Measurements from ENCODE around the gene FBXO24.
A peak's percentile ranks its signal among the peaks of the same experiment; 100 is the strongest.

The FBXO24 gene

GRCh38 chr7:100591596-100591995, 5.5 kb downstream of the FBXO24 start:
- DNase-seq: no peak

DNA sequence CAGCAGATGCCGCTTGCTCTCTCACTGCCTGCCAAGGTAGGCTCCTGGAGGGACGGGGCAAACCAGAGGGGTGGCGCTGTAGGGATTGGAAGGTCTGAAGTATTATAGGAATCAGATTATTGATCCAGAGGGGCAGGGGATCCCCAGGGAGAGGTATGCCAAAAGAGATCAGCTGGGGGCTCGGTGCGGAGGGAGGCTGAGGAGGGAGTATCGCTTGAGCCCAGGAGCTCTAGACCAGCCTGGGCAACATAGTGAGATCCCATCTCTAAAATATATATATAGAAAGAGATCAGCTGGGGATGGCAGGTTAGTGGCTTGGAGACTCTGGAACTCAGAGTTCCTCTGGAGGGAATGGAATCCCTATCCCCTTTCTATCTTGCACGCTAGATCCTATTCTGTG, 9.1 kb downstream of the FBXO24 start:
- no peak for DNase-seq

DNA sequence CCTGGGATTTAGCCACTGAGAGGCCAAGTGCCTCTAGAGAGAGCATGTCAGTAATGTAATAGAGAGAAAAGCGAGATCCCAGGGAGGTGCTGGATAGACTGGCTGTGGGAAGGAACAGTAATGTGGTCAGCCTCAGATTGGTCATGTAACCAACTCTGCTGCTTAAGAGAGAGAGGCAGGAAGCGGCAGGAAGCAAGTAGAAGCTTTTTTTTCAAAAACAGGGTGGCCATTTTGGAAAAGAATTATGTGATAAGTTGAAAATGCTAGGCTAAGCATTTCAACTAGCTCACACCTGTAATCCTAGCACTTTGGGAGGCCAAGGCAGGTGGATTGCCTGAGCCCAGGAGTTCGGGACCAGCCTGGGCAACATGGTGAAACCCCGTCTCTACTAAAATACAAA, 12.3 kb downstream of the FBXO24 start:
- DNase-seq: no peak

- no peak for DNase-seq
Observed at GRCh38 chr7:100599911-100600729, 14.0 kb downstream of the FBXO24 start.

DNA sequence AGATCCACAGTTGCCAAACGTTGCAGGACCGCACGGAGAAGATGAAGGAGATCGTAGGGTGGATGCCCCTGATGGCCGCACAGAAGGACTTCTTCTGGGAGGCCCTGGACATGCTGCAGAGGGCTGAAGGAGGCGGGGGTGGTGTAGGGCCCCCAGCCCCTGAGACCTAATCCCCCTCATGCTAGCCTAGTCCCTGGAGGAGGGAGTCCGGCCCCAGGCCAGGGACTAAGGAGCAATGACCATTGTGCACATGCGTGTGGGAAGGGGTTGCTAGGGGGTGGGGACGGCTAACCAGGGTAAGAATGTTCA, 14.6 kb downstream of the FBXO24 start:
- DNase-seq: no peak

DNA sequence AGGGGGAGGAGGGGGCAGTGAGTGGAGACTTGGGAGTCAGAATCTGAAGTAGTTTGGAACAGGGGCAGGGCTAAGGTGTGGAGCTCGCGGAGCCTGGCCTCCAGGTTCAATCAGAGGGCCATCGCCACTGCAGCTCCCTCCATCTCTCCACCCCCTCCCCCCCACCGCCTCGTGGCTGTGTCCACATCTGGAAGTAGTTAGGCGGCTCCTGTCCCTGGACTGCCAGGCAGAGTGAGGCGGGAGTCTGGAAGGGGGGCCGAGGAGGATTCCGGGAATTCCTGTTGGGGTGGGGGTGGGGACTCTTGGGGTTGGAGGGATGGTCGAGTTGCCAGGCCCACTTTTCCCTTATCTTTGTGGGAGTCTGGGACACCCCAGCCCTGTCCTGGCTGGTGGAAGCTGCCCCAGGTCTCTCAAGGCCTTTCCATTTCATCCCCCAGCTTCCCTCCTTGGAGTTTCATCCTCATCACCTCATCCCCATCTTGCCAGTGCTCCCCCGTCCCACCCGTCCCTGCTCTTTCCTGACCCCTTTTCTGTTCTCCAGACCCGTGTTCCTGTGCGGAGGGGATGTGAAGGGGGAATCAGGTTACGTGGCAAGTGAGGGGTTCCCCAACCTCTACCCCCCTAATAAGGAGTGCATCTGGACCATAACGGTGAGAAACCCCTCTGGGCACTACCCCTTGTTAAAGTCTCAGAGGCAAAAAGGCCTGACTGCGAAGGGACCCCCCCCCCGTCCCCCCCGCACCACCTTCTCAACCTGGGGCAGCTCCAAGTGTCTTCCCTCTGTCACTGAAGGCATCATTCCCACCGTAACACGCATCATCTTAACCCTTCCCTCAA, 17.0 kb downstream of the FBXO24 start:
- no peak for DNase-seq

GRCh38 chr7:100603726-100604027, 17.5 kb downstream of the FBXO24 start:
- DNase-seq: no peak

DNA sequence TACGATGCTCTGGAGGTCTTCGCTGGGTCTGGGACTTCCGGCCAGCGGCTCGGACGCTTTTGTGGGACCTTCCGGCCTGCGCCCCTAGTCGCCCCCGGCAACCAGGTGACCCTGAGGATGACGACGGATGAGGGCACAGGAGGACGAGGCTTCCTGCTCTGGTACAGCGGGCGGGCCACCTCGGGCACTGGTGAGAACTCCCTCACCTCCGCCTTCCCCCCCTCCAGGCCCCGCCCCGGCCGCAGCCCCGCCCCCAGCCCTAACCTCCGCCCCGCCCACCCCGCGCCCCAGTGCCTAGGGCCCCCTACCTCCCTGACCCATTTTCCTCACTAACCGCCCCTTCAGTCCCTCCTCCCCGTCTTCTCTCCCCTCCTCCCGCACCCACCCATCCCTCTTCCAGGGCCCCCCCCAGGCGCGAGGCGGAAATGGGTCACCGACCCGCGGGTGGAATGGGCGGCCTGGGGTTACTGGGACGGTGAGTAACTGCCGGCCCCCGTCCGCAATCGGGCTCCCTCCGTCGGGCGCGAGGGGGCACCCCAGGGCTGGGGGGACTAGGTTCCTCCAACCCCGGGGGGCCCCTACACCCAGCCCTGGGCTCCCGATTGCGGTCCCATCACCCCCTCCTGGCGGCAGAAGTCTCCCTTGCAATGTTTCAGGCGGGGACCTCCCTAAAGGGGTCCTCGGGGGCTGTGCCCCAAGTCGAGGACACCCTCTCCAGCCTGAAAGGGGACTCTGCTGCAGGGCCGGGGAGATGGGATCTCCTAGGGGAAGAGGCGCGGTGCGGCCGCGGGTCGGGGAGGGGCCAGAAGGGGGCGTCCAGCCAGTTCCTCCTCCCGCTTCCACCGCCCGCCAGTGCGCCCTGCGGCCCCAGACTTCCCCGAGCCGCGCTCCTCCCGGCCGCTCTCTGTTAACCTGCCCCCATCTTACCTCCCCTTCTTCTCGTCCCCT, 18.2 kb downstream of the FBXO24 start:
- DNase-seq: peak in 11 of 14 donors; percentile 7 to 65 (median 40)

GRCh38 chr7:100604976-100605911, 19.1 kb downstream of the FBXO24 start:
- peak in 2 of 14 donors; percentile 22 to 43 for DNase-seq

DNA sequence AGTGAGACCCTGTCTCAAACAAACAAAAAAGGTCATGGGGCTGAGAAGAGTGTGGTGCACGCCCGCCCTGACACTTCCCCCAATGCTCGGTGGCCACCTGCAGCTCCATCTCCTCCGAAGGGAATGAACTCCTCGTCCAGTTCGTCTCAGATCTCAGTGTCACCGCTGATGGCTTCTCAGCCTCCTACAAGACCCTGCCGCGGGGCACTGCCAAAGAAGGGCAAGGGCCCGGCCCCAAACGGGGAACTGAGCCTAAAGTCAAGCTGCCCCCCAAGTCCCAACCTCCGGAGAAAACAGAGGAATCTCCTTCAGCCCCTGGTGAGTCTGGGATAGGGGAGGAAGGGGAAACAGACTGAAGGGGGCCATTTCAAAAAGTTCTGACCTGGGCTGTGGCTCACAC, 20.2 kb downstream of the FBXO24 start:
- no peak for DNase-seq

DNA sequence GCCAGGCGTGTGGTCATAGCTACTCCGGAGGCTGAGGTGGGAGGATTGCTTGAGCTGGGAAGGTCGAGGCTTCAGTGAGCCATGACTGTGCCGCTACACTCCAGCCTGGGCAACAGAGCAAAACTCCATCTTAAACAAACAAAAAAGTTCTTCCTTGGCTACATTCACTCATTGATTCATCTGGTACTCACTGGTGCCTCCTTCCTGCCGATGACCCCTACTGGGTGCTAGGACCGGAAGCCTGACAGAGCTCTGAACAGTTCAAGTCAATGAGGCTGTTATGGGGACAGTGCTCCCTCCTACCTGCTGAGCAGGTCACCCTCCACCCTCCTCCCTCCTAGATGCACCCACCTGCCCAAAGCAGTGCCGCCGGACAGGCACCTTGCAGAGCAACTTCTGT, 21.0 kb downstream of the FBXO24 start:
- no peak for DNase-seq

DNA sequence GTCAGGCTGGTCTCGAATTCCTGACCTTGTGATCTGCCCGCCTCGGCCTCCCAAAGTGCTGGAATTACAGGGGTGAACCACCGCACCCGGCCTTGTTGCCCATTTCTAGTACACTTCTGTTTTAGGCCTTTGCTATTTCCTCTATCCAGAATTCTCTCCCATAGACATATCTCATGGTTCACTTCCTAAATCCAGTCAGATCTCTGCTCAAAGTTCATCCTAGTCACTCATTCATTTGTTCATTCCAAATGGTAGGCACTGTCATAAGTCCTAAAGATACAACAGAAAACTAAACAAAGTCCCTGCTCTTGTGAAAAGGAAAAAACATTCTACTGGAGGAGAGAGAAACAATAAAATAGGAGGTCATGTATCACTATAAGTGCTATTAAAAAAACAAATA, 23.8 kb downstream of the FBXO24 start:
- DNase-seq: no peak

GRCh38 chr7:100611983-100612729, 26.0 kb downstream of the FBXO24 start, which contains the start of gene MOSPD3:
Gene MOSPD3, plus strand, starts transcription at chr7:100612540. Its CDS starts 252 bp downstream, at chr7:100612792.
- DNase-seq: peak; percentile 89 to 100 (median 99)

DNA sequence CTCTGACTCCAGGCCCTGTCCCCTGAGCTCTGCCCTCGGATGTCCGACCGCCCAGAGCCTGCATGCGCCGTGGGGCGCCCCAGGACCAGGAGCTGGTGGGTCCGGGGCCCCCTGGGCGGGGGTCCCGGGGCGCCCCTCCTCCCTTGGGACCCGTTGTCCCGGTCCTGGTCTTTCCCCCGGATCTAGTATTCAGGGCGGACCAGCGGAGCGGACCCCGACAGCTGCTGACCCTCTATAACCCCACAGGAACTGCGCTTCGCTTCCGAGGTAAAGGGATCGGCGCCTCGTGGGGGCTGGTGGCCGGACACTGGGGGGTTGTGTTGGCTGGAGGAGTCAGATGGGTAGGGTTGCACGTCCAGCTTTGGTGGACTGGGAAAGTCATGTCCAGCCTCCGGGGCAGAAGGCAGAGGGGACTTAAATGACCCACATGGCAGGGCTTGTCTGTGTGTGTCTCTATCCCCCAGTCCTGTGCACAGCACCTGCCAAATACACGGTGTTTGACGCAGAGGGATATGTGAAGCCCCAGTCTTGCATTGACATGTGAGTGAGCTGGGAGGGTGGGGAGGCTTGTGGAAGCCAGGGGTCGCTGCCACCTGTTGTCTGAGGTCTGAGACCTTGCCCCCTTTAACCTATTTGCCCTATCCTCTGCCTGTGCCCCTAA, 26.7 kb downstream of the FBXO24 start:
- DNase-seq: peak in 2 of 14 donors; percentile 34 to 42

GRCh38 chr7:100613412-100614175, 27.5 kb downstream of the FBXO24 start:
- no peak for DNase-seq

DNA sequence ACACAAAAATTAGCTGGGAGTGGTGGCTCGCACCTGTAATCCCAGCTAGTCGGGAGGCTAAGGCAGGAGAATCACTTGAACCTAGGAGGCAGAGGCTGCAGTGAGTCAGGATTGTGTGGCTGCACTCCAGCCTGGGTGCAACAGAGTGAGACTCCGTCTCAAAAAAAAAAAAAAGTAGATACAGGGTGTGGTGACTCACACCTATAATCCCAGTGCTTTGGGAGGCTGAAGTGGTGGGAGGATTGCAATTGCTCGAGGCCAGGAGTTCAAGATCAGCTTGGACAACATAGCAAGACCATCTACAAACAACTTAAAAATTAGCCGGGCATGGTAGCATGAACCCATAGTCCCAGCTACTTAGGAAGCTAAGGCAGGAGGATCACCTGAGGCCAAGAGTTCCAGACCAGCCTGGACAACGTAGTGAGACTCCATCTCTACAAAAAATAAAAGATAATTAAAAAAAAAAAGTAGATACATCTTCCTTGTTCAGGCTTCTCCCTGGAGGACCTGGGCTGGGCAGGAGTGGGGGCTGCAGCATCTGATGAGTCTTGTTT, 28.3 kb downstream of the FBXO24 start:
- DNase-seq: no peak

- no peak for DNase-seq
Observed at GRCh38 chr7:100620239-100620638, 34.1 kb downstream of the FBXO24 start.

GRCh38 chr7:100620804-100621203, 34.7 kb downstream of the FBXO24 start:
- DNase-seq: no peak

DNA sequence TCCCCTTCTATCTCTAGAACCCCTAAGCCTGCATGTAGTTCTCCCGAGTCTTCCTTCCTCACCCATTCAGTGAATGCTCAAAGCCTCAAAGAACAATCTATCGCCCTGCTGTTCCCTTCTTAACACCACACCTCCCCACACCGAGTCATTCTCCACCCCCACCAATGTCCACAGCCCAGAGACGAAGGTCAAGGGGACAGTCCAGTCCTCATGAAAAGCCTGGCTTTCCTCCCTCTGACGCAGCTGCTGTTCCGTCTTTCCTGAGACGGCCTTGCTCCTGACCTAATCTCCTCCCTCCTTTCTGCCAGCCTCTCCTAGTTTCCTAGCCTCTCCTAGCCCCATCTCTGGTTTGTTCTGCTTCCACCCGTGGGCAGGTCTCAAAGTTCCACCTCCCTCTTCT, 35.4 kb downstream of the FBXO24 start:
- DNase-seq: no peak

Data from C1 segment of cervical spinal cord (tissue), 14 donors.